MM.1S (cell line): ENCODE measurements around the gene LAGE3.
A peak's percentile ranks its signal among the peaks of the same experiment; 100 is the strongest.

ENCODE experiments used
- DNase-seq: peaks from one replicate; pipeline ENCODE4 v3.0.0-alpha.2; 2015
- H2AFZ ChIP-seq: fragments of 300-600 bp; sonication (generic); 2 replicates; pipeline ENCODE4 v1.6.0; 2016; ENCODE audit warnings: antibody characterized with exemption, low read length
- H3F3A ChIP-seq: fragments of 300-600 bp; sonication (generic); 2 replicates; pipeline ENCODE4 v1.6.1; 2016; ENCODE audit warnings: mild to moderate bottlenecking, antibody characterized with exemption, low read length, moderate library complexity, mixed read lengths; ENCODE audit not compliant: insufficient read depth
- H3K27ac ChIP-seq: fragments of 300-600 bp; sonication (generic); 2 replicates; pipeline ENCODE4 v1.5.1; 2016; ENCODE audit warnings: mild to moderate bottlenecking, low read length
- H3K27me3 ChIP-seq: fragments of 300-600 bp; sonication (generic); replicated peaks from 2 replicates; pipeline ENCODE4 v1.6.0; 2016; ENCODE audit warnings: low read length; ENCODE audit not compliant: insufficient read depth
- H3K36me3 ChIP-seq: fragments of 300-600 bp; sonication (generic); replicated peaks from 2 replicates; pipeline ENCODE4 v1.6.1; 2016; ENCODE audit warnings: mild to moderate bottlenecking, low read length, mixed read lengths; ENCODE audit not compliant: insufficient read depth
- H3K4me1 ChIP-seq: fragments of 300-600 bp; sonication (generic); 2 replicates; pipeline ENCODE4 v1.6.1; 2016; ENCODE audit warnings: low read length, mixed read lengths
- H3K4me2 ChIP-seq: fragments of 300-600 bp; sonication (generic); 2 replicates; pipeline ENCODE4 v1.6.0; 2016; ENCODE audit warnings: low read depth, low read length
- H3K4me3 ChIP-seq: fragments of 300-600 bp; sonication (generic); 2 replicates; pipeline ENCODE4 v1.5.1; 2016; ENCODE audit warnings: low read length, mixed read lengths
- H3K79me2 ChIP-seq: fragments of 300-600 bp; sonication (generic); 2 replicates; pipeline ENCODE4 v1.6.1; 2016; ENCODE audit warnings: mixed run types, low read length, mixed read lengths
- H3K9ac ChIP-seq: fragments of 300-600 bp; sonication (generic); 2 replicates; pipeline ENCODE4 v1.6.1; 2016; ENCODE audit warnings: low read length, mixed read lengths
- H3K9me2 ChIP-seq: fragments of 300-600 bp; sonication (generic); replicated peaks from 2 replicates; pipeline ENCODE4 v1.6.1; 2016; ENCODE audit warnings: mild to moderate bottlenecking, low read length, mixed read lengths; ENCODE audit not compliant: insufficient read depth
- H3K9me3 ChIP-seq: fragments of 300-600 bp; sonication (generic); replicated peaks from 2 replicates; pipeline ENCODE4 v1.6.1; 2016; ENCODE audit warnings: mild to moderate bottlenecking, low read length, mixed read lengths; ENCODE audit not compliant: insufficient read depth
- H4K20me1 ChIP-seq: fragments of 300-600 bp; sonication (generic); 2 replicates; pipeline ENCODE4 v1.6.1; 2016; ENCODE audit warnings: mild to moderate bottlenecking, low read length, moderate library complexity, mixed read lengths; ENCODE audit not compliant: insufficient read depth
- EZH2 ChIP-seq: fragments of 300-600 bp; sonication (generic); optimal IDR thresholded peaks from 2 replicates; pipeline ENCODE3; 2017; ENCODE audit warnings: low read depth, mild to moderate bottlenecking, antibody characterized with exemption, low read length, mixed read lengths
- EZH2phosphoT487 ChIP-seq: fragments of 300-600 bp; sonication (generic); IDR thresholded peaks from 2 replicates; pipeline ENCODE4 v1.6.1; 2018; ENCODE audit warnings: antibody characterized with exemption, low read length
- TF ChIP-seq, protein P1 (sequence below): fragments of 300-600 bp; sonication (generic); IDR thresholded peaks from 2 replicates; pipeline ENCODE4 v1.5.1; 2016; ENCODE audit warnings: antibody characterized with exemption, low read length, mixed read lengths

LAGE3 gene

GRCh38 chrX:154462396-154462795 lies 16.7 kb downstream of the LAGE3 start:
- H3K27ac ChIP-seq: no peak overlapping the region
- no peaks in the 10 kb centered on the region for H3K27me3 ChIP-seq
- H3F3A ChIP-seq: no peaks in the 10 kb centered on the region
- H3K4me3 ChIP-seq: no peak overlapping the region
- peaks cover 5% of the 10 kb centered on the region; the same call in 1 of the 2 replicates for H3K79me2 ChIP-seq
- TF ChIP-seq EZH2phosphoT487 (no peak), EZH2 (no peak)
- TF ChIP-seq, protein P1, sequence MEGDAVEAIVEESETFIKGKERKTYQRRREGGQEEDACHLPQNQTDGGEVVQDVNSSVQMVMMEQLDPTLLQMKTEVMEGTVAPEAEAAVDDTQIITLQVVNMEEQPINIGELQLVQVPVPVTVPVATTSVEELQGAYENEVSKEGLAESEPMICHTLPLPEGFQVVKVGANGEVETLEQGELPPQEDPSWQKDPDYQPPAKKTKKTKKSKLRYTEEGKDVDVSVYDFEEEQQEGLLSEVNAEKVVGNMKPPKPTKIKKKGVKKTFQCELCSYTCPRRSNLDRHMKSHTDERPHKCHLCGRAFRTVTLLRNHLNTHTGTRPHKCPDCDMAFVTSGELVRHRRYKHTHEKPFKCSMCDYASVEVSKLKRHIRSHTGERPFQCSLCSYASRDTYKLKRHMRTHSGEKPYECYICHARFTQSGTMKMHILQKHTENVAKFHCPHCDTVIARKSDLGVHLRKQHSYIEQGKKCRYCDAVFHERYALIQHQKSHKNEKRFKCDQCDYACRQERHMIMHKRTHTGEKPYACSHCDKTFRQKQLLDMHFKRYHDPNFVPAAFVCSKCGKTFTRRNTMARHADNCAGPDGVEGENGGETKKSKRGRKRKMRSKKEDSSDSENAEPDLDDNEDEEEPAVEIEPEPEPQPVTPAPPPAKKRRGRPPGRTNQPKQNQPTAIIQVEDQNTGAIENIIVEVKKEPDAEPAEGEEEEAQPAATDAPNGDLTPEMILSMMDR: no peak
- H3K9ac ChIP-seq: no peak overlapping the region
- no peaks in the 10 kb centered on the region for H4K20me1 ChIP-seq
- no peaks in the 10 kb centered on the region for H3K36me3 ChIP-seq
- DNase-seq: no peak
- H3K4me1 ChIP-seq: no peaks in the 10 kb centered on the region
- no peak overlapping the region for H3K4me2 ChIP-seq
- no peaks in the 10 kb centered on the region for H3K9me3 ChIP-seq
- H3K9me2 ChIP-seq: no peaks in the 10 kb centered on the region
- H2AFZ ChIP-seq: no peak overlapping the region

DNA sequence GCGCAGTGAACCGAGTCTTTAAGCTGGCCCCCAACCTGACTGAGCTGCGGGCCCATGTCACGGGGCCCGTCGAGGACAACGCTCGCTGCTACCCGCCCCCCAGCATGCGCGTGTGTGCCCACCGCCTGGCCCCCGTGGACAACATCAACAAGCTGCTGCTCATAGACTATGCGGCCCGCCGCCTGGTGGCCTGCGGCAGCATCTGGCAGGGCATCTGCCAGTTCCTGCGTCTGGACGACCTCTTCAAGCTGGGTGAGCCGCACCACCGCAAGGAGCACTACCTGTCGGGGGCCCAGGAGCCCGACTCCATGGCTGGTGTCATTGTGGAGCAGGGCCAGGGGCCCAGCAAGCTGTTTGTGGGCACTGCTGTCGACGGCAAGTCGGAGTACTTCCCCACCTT lies 18.8 kb downstream of the LAGE3 start:
- no peak for DNase-seq
- H3K27ac ChIP-seq: no peak overlapping the region
- no peaks in the 10 kb centered on the region for H3K27me3 ChIP-seq
- no peaks in the 10 kb centered on the region for H3K9me3 ChIP-seq
- H3F3A ChIP-seq: no peaks in the 10 kb centered on the region
- no peaks in the 10 kb centered on the region for H3K36me3 ChIP-seq
- H3K9me2 ChIP-seq: no peaks in the 10 kb centered on the region
- no peak overlapping the region for H3K9ac ChIP-seq
- H3K4me3 ChIP-seq: no peak overlapping the region
- TF ChIP-seq EZH2phosphoT487: no peak
- TF ChIP-seq, protein P1: no peak
- TF ChIP-seq EZH2: no peak
- H2AFZ ChIP-seq: no peak overlapping the region
- no peaks in the 10 kb centered on the region for H3K4me1 ChIP-seq
- H4K20me1 ChIP-seq: no peaks in the 10 kb centered on the region
- no peak overlapping the region for H3K4me2 ChIP-seq
- peaks cover 5% of the 10 kb centered on the region; the same call in 1 of the 2 replicates for H3K79me2 ChIP-seq

- no peaks in the 10 kb centered on the region for H3F3A ChIP-seq
- no peaks in the 10 kb centered on the region for H4K20me1 ChIP-seq
- no peaks in the 10 kb centered on the region for H3K36me3 ChIP-seq
- no peak overlapping the region for H3K4me3 ChIP-seq
- H3K79me2 ChIP-seq: peaks cover 5% of the 10 kb centered on the region; the same call in 1 of the 2 replicates
- no peak for TF ChIP-seq EZH2phosphoT487
- no peak for TF ChIP-seq EZH2
- TF ChIP-seq, protein P1: no peak
- DNase-seq: no peak
- H3K27me3 ChIP-seq: no peaks in the 10 kb centered on the region
- no peak overlapping the region for H3K27ac ChIP-seq
- H3K4me1 ChIP-seq: no peaks in the 10 kb centered on the region
- peak overlapping the region; percentile 21; the same call in 1 of the 2 replicates for H3K4me2 ChIP-seq
- no peaks in the 10 kb centered on the region for H3K9me3 ChIP-seq
- H3K9ac ChIP-seq: no peak overlapping the region
- no peak overlapping the region for H2AFZ ChIP-seq
- H3K9me2 ChIP-seq: no peaks in the 10 kb centered on the region
These were observed 19.2 kb downstream of the LAGE3 start for GRCh38 chrX:154459832-154460231.
